HS-27A (cell line): ENCODE measurements around the gene PTPN2.

ENCODE experiments used
- DNase-seq: peaks from one replicate; pipeline ENCODE4 v3.0.0-alpha.2; 2012; ENCODE audit warnings: low read depth, missing footprints

PTPN2 gene

GRCh38 chr18:12857991-12858544 lies 26.0 kb downstream of the PTPN2 start:
- DNase-seq: no peak

DNA sequence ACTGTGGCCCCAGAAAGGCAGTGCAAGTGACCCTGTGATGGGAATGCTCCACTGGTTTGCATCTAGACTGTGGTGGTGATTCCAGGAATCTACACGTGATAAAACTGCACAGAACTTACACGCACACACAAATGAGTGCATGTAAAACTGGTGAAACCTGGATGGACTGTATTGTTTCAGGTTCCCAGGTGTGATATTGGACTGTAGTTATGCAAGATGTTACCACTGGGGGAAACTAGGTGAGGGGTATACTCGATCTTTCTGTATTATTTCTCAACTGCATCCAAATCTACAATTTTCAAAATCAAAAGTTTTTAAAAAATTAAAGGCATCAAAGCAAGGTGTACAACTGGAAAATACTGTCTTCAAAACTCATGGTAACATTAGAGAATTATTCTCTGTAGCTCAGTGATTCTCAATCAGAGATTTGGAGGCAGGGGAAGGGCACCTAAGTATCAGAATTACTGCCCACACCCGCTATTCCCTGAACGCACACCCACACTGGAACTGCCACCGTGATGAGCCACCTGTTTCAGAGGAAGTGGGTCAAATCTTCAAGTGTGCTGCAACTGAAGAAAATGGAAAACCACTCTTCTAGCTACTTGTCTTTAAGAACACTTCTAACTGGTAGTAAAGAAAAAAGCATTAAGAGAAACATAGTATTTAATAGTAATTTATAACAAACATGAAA lies 26.7 kb downstream of the PTPN2 start:
- DNase-seq: no peak

GRCh38 chr18:12855916-12856315 lies 28.1 kb downstream of the PTPN2 start:
- DNase-seq: no peak

DNA sequence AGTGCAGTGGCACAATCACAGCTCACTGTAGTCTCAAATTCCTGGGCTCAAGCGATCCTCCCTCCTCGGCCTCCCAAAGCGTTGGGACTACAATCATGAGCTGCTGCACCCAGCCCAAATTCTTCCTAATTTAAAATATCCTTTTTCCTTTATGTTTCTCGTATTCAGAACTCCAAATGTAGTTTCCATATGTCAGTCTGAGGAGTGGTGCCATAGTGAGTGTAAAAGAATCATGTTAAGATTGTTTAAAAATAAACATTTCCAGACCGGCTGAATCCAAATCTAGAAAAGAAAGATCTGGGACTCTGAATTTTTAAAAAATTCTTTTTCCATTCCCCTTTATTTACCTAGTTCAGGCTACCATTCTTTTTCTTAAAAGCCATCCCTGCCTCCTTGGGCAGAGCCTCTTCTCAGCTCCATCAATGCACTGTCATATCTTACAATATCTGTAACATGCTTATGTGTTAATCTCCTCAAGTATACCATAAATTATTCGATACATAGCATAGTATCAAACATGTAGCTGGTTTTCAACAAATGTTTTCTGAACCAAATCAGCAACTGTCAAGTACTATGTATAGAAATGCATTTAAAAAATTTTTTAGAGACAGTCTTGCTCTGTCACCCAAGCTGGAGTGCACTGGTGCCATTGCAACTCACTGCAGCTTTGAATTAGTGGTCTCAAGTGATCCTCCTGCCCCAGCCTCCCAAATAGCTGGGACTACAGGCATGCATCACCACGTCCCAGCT lies 31.3 kb downstream of the PTPN2 start:
- DNase-seq: no peak

- no peak for DNase-seq
These were observed 32.3 kb downstream of the PTPN2 start for GRCh38 chr18:12851716-12852115.

DNA sequence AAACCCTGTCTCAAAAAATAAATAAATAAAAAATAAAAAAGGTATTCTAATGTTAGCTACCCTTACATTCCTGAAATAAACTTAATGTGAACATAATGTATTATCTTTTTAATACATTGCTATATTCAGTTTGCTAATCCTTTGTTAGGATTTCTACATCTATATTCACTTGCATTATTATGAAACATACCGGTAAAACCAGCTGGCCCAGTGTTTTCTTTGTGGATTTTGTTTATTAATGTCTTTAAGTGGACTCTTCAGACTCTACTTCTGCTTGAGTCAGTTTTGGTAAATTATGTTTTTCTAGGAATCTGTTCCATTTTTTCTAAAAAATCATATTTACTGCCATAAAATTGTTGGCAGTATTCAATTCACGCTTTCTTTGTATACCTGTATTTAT lies 34.5 kb downstream of the PTPN2 start:
- no peak for DNase-seq

GRCh38 chr18:12848405-12848804 lies 35.6 kb downstream of the PTPN2 start:
- DNase-seq: no peak

DNA sequence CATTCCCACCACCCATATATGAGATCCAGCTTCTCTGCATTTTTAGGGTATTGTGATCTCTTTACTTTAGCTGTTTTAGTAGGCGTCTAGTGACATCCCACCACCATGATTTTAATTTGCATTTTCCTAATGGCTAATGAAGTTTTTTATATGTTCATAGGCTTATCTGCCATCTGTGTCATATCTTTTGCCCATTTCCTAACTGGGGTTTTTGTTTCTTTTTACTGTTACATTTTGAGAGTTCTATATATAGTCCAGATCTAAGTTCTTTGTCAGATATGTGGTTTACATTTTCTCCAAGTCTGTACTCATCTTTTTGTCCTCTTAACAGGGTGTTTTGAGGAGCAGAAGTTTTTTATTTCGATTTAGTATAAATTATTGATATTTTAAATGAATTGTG lies 39.6 kb downstream of the PTPN2 start:
- DNase-seq: no peak

GRCh38 chr18:12843420-12844350 lies 40.4 kb downstream of the PTPN2 start:
- DNase-seq: no peak

- no peak for DNase-seq
These were observed 41.3 kb downstream of the PTPN2 start for GRCh38 chr18:12842459-12843380.

GRCh38 chr18:12841070-12841469 lies 43.0 kb downstream of the PTPN2 start:
- no peak for DNase-seq

DNA sequence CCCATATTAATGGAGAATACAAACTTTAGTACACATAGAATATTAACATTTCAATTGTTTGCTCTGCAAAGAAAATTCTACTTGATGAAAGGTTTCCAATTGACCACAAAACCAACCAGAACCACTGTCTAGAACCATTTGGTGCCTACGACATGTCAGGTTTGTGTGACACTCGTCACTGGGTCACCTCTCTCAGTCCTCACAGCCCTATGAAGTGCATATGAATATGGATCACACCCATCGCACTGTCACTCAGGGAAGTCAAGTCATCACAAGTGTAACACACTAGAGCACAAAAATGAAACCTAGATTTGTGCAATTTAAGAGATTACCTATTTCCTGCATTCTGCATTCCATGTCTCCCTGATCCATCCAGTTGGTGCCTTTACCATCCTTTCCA lies 43.7 kb downstream of the PTPN2 start:
- DNase-seq: no peak

- no peak for DNase-seq
These were observed 44.4 kb downstream of the PTPN2 start for GRCh38 chr18:12839526-12840196.

- DNase-seq: no peak
These were observed 44.9 kb downstream of the PTPN2 start for GRCh38 chr18:12839057-12839525.

GRCh38 chr18:12838178-12838634 lies 45.8 kb downstream of the PTPN2 start:
- peak; percentile 82 for DNase-seq

DNA sequence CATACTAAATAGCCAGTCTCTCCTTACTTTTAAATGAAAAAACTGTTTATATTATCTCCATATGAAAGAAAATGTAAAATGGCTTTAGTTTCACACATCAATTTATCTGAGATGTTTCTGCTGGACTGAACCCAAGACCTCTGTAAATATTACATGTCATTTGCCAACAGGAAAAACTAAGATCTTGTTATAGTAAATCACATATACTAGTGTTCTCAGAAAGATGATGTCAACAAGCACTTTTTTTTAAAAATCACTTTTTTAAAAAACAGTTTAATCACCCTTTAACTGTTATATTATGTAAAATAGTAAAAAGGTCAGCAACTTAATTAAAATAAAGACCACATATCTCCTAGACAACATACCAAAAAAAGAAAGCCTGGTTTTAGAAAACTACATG lies 46.3 kb downstream of the PTPN2 start:
- DNase-seq: no peak

DNA sequence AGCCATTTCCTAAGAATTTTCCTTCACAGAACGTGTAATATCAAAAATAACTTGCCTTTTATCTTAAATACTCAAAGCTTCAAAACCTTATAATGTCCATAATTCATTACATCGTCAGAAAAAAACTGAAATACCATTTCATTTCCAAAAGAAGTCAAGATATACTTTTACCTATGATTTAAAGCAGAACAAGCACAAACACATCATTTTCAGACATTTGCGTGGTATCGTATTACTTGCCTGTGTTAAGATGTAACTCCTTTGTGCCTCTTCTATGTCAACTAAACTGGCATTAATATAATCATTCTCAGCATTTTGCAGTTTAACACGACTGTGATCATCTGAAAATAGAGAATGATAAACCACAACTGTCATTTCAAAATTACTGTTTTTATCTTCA lies 47.5 kb downstream of the PTPN2 start:
- no peak for DNase-seq

GRCh38 chr18:12828116-12829051 lies 55.7 kb downstream of the PTPN2 start:
- no peak for DNase-seq

GRCh38 chr18:12827588-12827987 lies 56.4 kb downstream of the PTPN2 start:
- DNase-seq: no peak
